SK-N-SH treated with all-trans-retinoic acid at 6 μM for 48 hours (cell line): ENCODE measurements around the gene AGR3.

ENCODE experiments used
- ATAC-seq: fragments of 200-7000 bp; cut with Tn5 transposase; 3 replicates; pipeline ENCODE4 v1.9.1; 2020; ENCODE audit warnings: mild to moderate bottlenecking, moderate library complexity
- ARNTL ChIP-seq: fragments of 450-650 bp; formaldehyde crosslinking; IDR thresholded peaks from 2 replicates; pipeline ENCODE4 v1.5.0; 2020; ENCODE audit warnings: low read depth, mild to moderate bottlenecking, moderate library complexity, borderline replicate concordance
- BACH2 ChIP-seq: fragments of 250-450 bp; sonication (Bioruptor Pico); IDR thresholded peaks from 2 replicates; pipeline ENCODE4 v1.9.0; 2021; ENCODE audit warnings: mild to moderate bottlenecking, borderline replicate concordance
- CREB5 ChIP-seq: fragments of 250-450 bp; sonication (Bioruptor Pico); IDR thresholded peaks from 2 replicates; pipeline ENCODE4 v1.5.1; 2020; ENCODE audit warnings: low read depth, mild to moderate bottlenecking, moderate library complexity
- ESRRG ChIP-seq: fragments of 250-450 bp; sonication (Bioruptor Pico); IDR thresholded peaks from 2 replicates; pipeline ENCODE4 v1.6.1; 2021; ENCODE audit warnings: mild to moderate bottlenecking
- GLIS3 ChIP-seq: fragments of 250-450 bp; sonication (Bioruptor Pico); IDR thresholded peaks from 2 replicates; pipeline ENCODE4 v1.5.0; 2020; ENCODE audit warnings: mild to moderate bottlenecking, moderate library complexity
- ISL1 ChIP-seq: fragments of 250-450 bp; sonication (Bioruptor Pico); IDR thresholded peaks from 2 replicates; pipeline ENCODE4 v2.1.2; 2022; ENCODE audit warnings: mild to moderate bottlenecking, moderate library complexity
- PATZ1 ChIP-seq: fragments of 250-450 bp; sonication (Bioruptor Pico); IDR thresholded peaks from 2 replicates; pipeline ENCODE4 v1.8.0; 2020; ENCODE audit warnings: mild to moderate bottlenecking, moderate library complexity, borderline replicate concordance
- POU6F1 ChIP-seq: fragments of 250-450 bp; sonication (Bioruptor Pico); IDR thresholded peaks from 2 replicates; pipeline ENCODE4 v1.8.0; 2021; ENCODE audit warnings: low read depth, mild to moderate bottlenecking, moderate library complexity, borderline replicate concordance
- PPARA ChIP-seq: fragments of 250-450 bp; sonication (Bioruptor Pico); IDR thresholded peaks from 2 replicates; pipeline ENCODE4 v1.5.0; 2020; ENCODE audit warnings: mild to moderate bottlenecking, borderline replicate concordance
- RARB ChIP-seq: fragments of 250-450 bp; sonication (Bioruptor Pico); IDR thresholded peaks from 2 replicates; pipeline ENCODE4 v1.8.0; 2021; ENCODE audit warnings: mild to moderate bottlenecking, moderate library complexity
- SNAI2 ChIP-seq: fragments of 250-450 bp; sonication (Bioruptor Pico); IDR thresholded peaks from 2 replicates; pipeline ENCODE4 v1.5.0; 2020; ENCODE audit warnings: mild to moderate bottlenecking, moderate library complexity
- TCF4 ChIP-seq: fragments of 250-450 bp; sonication (Bioruptor Pico); IDR thresholded peaks from 2 replicates; pipeline ENCODE4 v1.8.0; 2021; ENCODE audit warnings: mild to moderate bottlenecking, moderate library complexity, borderline replicate concordance
- ZFP3 ChIP-seq: fragments of 250-450 bp; sonication (Bioruptor Pico); IDR thresholded peaks from 2 replicates; pipeline ENCODE4 v1.5.0; 2020; ENCODE audit warnings: mild to moderate bottlenecking, moderate library complexity
- ZFP30 ChIP-seq: fragments of 450-650 bp; formaldehyde crosslinking; IDR thresholded peaks from 2 replicates; pipeline ENCODE4 v1.5.0; 2022; ENCODE audit warnings: mild to moderate bottlenecking, moderate library complexity
- ZNF565 ChIP-seq: fragments of 450-650 bp; formaldehyde crosslinking; conservative IDR thresholded peaks from 2 replicates; pipeline ENCODE4 v1.5.0; 2020; ENCODE audit warnings: low read depth, mild to moderate bottlenecking, moderate library complexity
- ZNF70 ChIP-seq: fragments of 450-650 bp; formaldehyde crosslinking; IDR thresholded peaks from 2 replicates; pipeline ENCODE4 v1.5.0; 2020; ENCODE audit warnings: mild to moderate bottlenecking, moderate library complexity
- ZNF8 ChIP-seq: fragments of 450-650 bp; formaldehyde crosslinking; IDR thresholded peaks from 2 replicates; pipeline ENCODE4 v1.5.0; 2020; ENCODE audit warnings: mild to moderate bottlenecking, moderate library complexity
- TF ChIP-seq, protein P1 (sequence below): fragments of 250-450 bp; sonication (Bioruptor Pico); IDR thresholded peaks from 2 replicates; pipeline ENCODE4 v1.5.0; 2020; ENCODE audit warnings: mild to moderate bottlenecking, moderate library complexity
- TF ChIP-seq, protein P2 (sequence below): fragments of 250-450 bp; sonication (Bioruptor Pico); IDR thresholded peaks from 2 replicates; pipeline ENCODE4 v1.5.1; 2021; ENCODE audit warnings: mild to moderate bottlenecking, moderate library complexity

AGR3 gene

DNA sequence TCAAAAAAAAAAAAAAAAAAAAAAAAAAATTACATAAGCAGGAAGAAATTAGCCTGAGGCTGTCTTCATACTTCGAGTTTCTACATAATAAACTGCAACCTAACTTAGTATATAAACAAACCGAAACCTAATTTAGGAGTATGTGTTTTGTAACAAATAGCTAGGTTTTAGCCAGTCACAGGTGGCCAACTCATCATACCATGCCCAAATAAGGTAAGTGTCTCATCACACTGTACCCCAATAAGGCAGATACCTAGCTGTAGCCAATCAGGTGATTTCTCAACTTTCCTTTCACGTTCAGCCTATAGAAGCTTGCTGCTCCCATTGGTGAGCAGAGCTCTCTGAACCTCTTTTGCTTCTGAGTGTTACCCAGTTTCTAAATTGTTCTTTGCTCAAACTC, 63.1 kb downstream of the AGR3 start:
- no peak for ATAC-seq
- TF ChIP-seq ZNF70 (CRISPR knock-in tag), result no peak
- no peak for TF ChIP-seq ISL1 (CRISPR knock-in tag)
- TF ChIP-seq ARNTL, result no peak
- no peak for TF ChIP-seq ZFP3
- TF ChIP-seq TCF4, result no peak
- TF ChIP-seq ZFP30 (CRISPR knock-in tag), result no peak

DNA sequence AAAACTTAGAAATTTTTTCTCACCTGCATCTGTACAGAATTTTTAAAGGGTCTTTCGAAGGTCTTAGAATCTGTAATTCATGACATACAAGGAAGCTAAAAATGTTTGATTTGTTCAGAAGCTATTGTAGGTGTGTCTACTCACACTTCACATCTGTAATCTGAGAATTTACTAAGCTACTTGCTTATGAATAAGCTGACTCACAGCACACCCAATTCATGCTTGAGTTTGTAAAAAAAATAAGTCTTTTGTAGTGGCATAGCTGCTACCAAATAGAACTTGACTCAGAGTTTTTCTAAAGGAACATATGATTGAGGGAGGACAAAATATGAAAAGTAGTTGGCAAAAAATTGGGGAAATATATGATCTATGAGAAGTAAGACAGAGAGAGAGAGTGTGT, 64.2 kb downstream of the AGR3 start:
- no peak for ATAC-seq
- TF ChIP-seq ZNF70 (CRISPR knock-in tag), result no peak
- TF ChIP-seq, protein P1, sequence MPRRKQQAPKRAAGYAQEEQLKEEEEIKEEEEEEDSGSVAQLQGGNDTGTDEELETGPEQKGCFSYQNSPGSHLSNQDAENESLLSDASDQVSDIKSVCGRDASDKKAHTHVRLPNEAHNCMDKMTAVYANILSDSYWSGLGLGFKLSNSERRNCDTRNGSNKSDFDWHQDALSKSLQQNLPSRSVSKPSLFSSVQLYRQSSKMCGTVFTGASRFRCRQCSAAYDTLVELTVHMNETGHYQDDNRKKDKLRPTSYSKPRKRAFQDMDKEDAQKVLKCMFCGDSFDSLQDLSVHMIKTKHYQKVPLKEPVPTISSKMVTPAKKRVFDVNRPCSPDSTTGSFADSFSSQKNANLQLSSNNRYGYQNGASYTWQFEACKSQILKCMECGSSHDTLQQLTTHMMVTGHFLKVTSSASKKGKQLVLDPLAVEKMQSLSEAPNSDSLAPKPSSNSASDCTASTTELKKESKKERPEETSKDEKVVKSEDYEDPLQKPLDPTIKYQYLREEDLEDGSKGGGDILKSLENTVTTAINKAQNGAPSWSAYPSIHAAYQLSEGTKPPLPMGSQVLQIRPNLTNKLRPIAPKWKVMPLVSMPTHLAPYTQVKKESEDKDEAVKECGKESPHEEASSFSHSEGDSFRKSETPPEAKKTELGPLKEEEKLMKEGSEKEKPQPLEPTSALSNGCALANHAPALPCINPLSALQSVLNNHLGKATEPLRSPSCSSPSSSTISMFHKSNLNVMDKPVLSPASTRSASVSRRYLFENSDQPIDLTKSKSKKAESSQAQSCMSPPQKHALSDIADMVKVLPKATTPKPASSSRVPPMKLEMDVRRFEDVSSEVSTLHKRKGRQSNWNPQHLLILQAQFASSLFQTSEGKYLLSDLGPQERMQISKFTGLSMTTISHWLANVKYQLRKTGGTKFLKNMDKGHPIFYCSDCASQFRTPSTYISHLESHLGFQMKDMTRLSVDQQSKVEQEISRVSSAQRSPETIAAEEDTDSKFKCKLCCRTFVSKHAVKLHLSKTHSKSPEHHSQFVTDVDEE (CRISPR knock-in tag), result no peak
- TF ChIP-seq ESRRG (CRISPR knock-in tag), result no peak
- no peak for TF ChIP-seq GLIS3
- TF ChIP-seq CREB5 (CRISPR knock-in tag), result no peak
- no peak for TF ChIP-seq ISL1 (CRISPR knock-in tag)
- TF ChIP-seq ZNF565 (CRISPR knock-in tag), result no peak
- no peak for TF ChIP-seq PATZ1 (CRISPR knock-in tag)
- TF ChIP-seq ZFP30 (CRISPR knock-in tag), result no peak
- TF ChIP-seq, protein P2, sequence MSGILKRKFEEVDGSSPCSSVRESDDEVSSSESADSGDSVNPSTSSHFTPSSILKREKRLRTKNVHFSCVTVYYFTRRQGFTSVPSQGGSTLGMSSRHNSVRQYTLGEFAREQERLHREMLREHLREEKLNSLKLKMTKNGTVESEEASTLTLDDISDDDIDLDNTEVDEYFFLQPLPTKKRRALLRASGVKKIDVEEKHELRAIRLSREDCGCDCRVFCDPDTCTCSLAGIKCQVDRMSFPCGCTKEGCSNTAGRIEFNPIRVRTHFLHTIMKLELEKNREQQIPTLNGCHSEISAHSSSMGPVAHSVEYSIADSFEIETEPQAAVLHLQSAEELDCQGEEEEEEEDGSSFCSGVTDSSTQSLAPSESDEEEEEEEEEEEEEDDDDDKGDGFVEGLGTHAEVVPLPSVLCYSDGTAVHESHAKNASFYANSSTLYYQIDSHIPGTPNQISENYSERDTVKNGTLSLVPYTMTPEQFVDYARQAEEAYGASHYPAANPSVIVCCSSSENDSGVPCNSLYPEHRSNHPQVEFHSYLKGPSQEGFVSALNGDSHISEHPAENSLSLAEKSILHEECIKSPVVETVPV, result no peak
- TF ChIP-seq POU6F1 (CRISPR knock-in tag), result no peak
- no peak for TF ChIP-seq RARB (CRISPR knock-in tag)
- TF ChIP-seq ZFP3, result no peak
- no peak for TF ChIP-seq PPARA (CRISPR knock-in tag)
- TF ChIP-seq SNAI2, result no peak
- no peak for TF ChIP-seq BACH2 (CRISPR knock-in tag)

GRCh38 chr7:16816824-16817223, 65.0 kb downstream of the AGR3 start:
- TF ChIP-seq, protein P2, result no peak
- TF ChIP-seq ESRRG (CRISPR knock-in tag), result no peak
- no peak for TF ChIP-seq ZNF565 (CRISPR knock-in tag)
- no peak for TF ChIP-seq ZNF8 (CRISPR knock-in tag)
- no peak for TF ChIP-seq PPARA (CRISPR knock-in tag)
- TF ChIP-seq, protein P1 (CRISPR knock-in tag), result no peak
- 0 out of 3 replicates have a peak, but pooled peaks have one; percentile 26 for ATAC-seq
